ENCODE results near the gene HOXA6. TPM values are rescaled to one million over a fixed set of nuclear protein-coding genes. Genes with fewer than 3 reads are reported as not detected.

Gene HOXA6
- total RNA-seq, 1 donor, result not detected

DNA sequence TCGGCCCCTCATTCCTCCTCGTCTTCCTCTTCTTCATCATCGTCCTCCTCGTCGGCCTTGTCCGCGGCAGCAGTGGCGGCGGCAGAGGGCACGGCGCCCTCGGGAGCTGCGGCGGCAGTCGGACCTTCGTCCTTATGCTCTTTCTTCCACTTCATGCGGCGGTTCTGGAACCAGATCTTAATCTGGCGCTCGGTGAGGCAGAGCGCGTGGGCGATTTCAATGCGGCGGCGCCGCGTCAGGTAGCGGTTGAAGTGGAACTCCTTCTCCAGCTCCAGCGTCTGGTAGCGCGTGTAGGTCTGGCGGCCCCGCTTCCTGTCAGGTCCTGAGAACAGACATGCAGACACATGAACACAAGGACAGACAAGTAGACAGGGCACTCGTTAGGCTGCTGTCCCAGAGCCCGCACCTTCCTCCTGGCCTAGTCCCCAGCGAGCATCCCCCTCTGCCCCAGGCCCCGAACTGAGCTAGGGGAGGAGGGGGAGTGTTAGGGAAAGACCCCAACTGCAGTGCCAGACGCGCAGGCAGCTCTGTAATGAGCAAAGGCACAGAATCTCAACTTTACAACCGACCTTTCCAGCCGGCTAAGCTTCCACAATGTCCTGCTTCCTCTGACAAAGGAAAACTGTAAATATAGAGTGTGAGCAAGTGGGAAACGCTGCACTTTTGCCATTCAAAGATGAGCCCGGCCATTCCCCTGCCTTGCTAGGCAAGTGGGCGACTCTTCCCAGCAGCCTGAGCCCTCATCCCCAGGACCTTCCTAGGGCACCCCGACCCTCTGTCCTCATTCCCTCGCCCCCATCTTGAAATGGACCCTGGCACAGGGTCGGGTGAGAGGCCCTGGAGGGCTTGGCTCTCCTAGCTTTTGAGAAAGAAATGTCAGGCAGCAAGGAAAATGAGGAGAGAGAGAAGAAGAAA, 7.6 kb upstream of the HOXA6 start:
- H3K4me3 ChIP-seq (ENCODE audit: low read length), result no peak overlapping the region
- peaks cover 98% of the 10 kb centered on the region for H3K27me3 ChIP-seq (ENCODE audit: insufficient read depth, low read length)
- peaks cover 59% of the 10 kb centered on the region for H3K4me1 ChIP-seq (ENCODE audit: insufficient read depth, low read length)
- H3K9me3 ChIP-seq (ENCODE audit: low read depth, low read length), result no peaks in the 10 kb centered on the region

GRCh38 chr7:27154369-27154768, 6.8 kb upstream of the HOXA6 start:
- H3K9me3 ChIP-seq (ENCODE audit: low read depth, low read length), result no peaks in the 10 kb centered on the region
- no peak overlapping the region for H3K4me3 ChIP-seq (ENCODE audit: low read length)
- H3K4me1 ChIP-seq (ENCODE audit: insufficient read depth, low read length), result peaks cover 56% of the 10 kb centered on the region
- H3K27me3 ChIP-seq (ENCODE audit: insufficient read depth, low read length), result peaks cover 98% of the 10 kb centered on the region

DNA sequence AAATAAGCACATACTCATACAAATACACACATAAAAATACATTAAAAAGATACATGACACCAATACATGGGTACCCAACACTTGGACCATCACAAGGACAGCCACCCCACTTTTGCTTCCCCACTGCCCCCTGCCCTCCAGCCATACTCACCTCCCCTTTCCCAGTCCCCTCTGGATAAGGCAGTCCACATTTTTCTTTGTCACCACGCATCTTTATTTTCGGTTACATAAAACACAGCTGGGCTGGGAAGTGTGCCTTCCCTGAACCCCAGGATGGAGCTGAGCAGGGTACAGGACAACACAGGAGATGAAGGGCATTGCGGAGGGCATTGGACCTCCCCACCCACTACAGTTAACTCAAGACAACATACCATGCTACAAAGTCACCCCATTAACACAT, 6.0 kb upstream of the HOXA6 start:
- H3K4me1 ChIP-seq (ENCODE audit: insufficient read depth, low read length), result peaks cover 54% of the 10 kb centered on the region
- H3K27me3 ChIP-seq (ENCODE audit: insufficient read depth, low read length), result peaks cover 98% of the 10 kb centered on the region
- no peak overlapping the region for H3K4me3 ChIP-seq (ENCODE audit: low read length)
- H3K9me3 ChIP-seq (ENCODE audit: low read depth, low read length), result no peaks in the 10 kb centered on the region

DNA sequence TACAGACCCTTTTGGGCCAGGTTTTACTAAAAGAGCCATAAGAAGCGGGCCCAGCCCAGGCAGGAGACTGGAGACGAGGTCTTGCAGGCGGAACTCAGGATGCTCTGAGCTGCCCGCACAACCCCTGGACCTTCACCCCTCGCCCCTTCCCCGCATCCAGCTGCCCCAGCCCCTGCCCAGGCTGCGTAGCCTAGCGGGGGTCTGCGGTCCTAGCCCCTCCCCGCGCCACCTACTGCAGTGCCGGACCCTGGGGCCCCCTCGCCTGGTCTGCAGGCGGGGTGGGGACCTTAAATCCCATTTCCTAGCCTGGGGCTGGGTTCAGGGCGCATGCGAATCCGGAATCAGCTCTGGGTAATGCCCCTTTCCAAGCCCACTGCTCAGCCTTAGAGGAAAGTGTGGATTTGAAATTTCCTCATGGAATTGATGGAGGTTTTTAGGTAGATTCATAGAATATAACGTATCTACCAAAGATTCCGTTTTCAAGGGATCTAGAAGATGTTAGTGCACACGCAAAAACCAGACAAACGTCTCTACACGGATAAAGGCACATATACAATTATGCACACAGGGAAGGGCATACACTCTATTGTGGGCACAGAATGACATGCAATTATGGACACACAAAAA, 5.4 kb upstream of the HOXA6 start:
- no peaks in the 10 kb centered on the region for H3K9me3 ChIP-seq (ENCODE audit: low read depth, low read length)
- H3K27me3 ChIP-seq (ENCODE audit: insufficient read depth, low read length), result peaks cover 98% of the 10 kb centered on the region
- H3K4me1 ChIP-seq (ENCODE audit: insufficient read depth, low read length), result peaks cover 58% of the 10 kb centered on the region
- H3K4me3 ChIP-seq (ENCODE audit: low read length), result no peak overlapping the region

DNA sequence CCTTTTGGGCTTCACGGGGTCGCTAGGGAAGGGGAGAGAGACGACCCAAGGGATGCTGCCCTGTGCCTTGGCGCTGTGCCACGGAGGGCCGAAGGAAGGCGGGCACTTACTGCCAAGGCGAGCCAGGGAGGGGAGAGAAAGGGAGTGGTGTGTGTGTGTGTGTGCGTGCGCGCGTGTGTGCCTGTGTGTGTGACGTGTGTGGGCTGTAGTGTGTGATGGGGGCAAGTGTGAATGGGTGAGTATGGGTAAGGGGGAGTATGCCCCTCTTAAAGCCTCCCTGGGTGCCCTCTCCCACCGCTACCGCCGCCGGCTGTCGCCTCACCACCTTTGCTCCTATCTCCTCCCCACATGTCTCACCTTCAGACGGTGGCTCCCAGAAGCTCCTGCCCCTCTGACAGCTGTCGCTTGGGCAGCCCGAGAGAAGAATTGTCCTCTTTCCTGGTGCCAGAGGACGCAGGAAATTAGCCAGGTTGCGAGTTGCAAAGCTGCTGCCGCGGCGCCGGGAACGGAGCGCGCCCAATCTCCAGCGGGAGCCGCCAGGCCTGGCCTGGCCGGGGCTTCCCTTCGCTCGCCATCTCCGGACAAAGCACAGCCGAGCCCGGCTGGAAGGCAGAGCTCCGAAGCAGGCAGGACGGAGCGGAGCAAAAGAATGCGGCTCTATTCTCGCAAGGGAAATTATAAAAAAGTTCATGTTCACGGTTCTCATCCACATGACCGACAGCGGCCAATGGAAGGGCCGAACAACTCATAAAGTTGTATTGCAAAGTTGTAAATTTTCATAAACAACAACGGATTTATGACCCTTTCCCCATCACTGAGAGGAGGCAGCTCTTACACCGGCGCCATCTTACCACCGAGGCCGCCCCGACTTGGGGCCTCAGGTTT, 4.6 kb upstream of the HOXA6 start, which contains the start of gene HOXA3:
Gene HOXA3 (minus strand): TSS at position 653 of the 885 bp plus-strand sequence. CDS start 41,943 bp downstream, outside the sequence.
- peaks cover 97% of the 10 kb centered on the region for H3K27me3 ChIP-seq (ENCODE audit: insufficient read depth, low read length)
- no peak within 1 kb of the TSS for H3K4me3 ChIP-seq (ENCODE audit: low read length)
- no peaks in the 10 kb centered on the region for H3K9me3 ChIP-seq (ENCODE audit: low read depth, low read length)
- H3K4me1 ChIP-seq (ENCODE audit: insufficient read depth, low read length), result peaks cover 65% of the 10 kb centered on the region

DNA sequence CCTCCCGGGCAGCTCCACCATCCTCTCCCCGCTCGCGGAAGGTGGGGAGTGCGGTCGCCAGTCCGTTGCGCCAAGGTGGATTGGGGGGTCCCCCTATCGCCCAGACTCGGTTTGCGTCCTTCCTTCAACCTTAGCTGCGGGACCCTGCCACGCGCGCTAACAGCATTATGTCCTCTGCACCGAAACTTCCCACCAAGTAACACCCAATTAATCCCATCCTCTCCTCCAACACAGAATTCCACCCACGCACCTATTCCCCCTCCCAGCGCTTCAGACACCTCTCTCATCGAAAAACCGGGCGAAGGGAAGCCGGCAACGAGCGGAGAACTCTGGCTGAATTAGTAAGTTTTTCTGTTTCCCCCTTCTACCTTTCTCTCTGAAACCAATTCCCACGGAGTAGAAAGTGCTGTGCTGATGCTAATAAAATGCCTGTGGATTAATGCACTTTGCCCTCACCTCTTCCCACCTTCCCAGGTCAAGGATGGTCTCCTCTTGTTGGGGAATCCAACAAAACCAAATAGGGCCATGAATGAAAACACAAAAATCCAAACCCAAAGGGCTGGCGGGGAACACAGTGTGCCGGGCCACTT, 3.9 kb upstream of the HOXA6 start:
- H3K9me3 ChIP-seq (ENCODE audit: low read depth, low read length), result no peaks in the 10 kb centered on the region
- H3K4me1 ChIP-seq (ENCODE audit: insufficient read depth, low read length), result peaks cover 63% of the 10 kb centered on the region
- H3K27me3 ChIP-seq (ENCODE audit: insufficient read depth, low read length), result peaks cover 99% of the 10 kb centered on the region
- peak overlapping the region; percentile 5 for H3K4me3 ChIP-seq (ENCODE audit: low read length)

DNA sequence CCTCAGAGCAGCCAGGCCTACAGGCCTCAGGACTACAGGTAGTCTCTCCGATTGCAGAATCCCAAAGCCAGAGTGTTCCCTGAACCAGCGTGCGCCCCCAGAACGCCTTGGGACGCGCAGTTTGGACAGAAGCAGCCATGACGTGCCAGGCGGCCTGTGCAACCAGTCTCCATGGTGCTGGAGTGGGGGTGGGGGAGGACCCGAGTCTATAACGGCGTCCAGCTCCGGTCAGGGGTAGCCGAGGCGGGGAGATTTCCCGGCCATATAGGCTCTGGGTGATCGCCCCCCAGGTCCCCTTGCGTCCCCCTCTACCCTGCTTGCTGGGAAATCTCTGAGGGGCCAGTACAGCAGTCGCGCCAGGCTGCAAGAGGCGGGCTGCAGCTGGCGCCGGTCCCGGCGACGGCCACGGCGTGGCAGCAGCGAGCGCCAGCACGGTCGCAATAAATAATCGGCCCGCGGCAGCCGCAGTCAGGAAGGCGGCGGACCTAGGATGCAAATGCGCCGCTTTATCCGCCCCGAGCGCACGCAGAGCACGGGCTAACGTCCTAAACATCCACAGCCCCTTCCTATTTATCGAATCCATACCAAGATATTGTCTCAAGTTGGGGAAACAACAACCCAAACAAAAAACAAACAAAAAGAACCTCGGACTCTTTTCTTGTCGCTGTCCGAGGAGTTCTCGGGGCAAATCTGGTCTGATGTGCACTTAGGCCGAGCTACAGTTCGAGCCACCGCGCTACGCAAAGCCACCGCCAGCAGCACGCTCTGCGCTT, 3.2 kb upstream of the HOXA6 start:
- H3K27me3 ChIP-seq (ENCODE audit: insufficient read depth, low read length), result peaks cover 99% of the 10 kb centered on the region
- peak overlapping the region; percentile 5 for H3K4me3 ChIP-seq (ENCODE audit: low read length)
- H3K4me1 ChIP-seq (ENCODE audit: insufficient read depth, low read length), result peaks cover 56% of the 10 kb centered on the region
- no peaks in the 10 kb centered on the region for H3K9me3 ChIP-seq (ENCODE audit: low read depth, low read length)

GRCh38 chr7:27149842-27150567, 2.4 kb upstream of the HOXA6 start:
- Histone ChIP-seq H3K4me1 (ENCODE audit: insufficient read depth, low read length) (peaks cover 49% of the 10 kb centered on the region), H3K4me3 (ENCODE audit: low read length) (no peak overlapping the region), H3K9me3 (ENCODE audit: low read depth, low read length) (no peaks in the 10 kb centered on the region), H3K27me3 (ENCODE audit: insufficient read depth, low read length) (peaks cover 97% of the 10 kb centered on the region)

DNA sequence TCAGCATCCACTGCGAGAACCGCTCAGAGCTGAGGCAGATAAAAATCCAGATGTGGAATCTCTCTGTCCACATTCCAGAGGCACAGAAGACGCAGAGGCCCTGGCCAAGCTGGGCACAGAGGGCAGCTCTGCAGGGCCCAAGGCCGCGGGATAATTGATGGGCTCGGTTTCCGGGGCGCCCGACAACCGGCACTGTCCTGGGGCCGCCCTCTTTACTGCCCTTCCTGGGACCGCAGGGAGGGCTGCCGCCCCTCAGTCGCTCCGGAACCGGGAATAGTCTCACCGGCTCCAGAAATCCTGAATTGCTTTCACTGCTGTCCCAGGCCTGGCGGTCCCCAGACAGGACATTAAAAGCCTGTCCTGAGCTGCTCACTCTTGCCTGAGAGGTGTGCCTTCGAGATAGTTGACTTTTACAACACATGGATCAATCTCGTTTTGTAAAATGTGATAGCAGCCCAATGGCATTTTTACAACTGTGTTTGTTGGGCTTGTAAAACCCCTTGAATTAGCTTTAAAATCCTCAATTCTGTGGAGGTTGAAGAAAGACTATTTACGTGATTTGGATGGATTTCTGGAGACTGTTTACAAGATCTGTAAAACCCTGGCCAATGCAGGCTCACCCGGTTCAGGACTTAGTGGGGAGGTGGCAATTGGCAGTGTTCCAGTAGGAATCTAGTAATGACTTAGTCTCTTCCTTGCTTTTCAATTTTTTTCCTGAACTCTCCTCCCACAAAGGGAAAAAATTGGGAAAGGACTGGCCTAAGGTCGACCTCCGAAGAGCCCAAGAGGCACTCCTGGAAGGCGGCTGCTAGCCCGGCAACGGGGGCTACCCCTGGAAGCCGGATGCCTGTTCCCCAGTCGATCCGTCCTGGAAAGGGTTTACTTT, 1.4 kb upstream of the HOXA6 start:
- Histone ChIP-seq H3K4me1 (ENCODE audit: insufficient read depth, low read length) (peaks cover 43% of the 10 kb centered on the region), H3K27me3 (ENCODE audit: insufficient read depth, low read length) (peaks cover 91% of the 10 kb centered on the region), H3K4me3 (ENCODE audit: low read length) (no peak overlapping the region), H3K9me3 (ENCODE audit: low read depth, low read length) (no peaks in the 10 kb centered on the region)

DNA sequence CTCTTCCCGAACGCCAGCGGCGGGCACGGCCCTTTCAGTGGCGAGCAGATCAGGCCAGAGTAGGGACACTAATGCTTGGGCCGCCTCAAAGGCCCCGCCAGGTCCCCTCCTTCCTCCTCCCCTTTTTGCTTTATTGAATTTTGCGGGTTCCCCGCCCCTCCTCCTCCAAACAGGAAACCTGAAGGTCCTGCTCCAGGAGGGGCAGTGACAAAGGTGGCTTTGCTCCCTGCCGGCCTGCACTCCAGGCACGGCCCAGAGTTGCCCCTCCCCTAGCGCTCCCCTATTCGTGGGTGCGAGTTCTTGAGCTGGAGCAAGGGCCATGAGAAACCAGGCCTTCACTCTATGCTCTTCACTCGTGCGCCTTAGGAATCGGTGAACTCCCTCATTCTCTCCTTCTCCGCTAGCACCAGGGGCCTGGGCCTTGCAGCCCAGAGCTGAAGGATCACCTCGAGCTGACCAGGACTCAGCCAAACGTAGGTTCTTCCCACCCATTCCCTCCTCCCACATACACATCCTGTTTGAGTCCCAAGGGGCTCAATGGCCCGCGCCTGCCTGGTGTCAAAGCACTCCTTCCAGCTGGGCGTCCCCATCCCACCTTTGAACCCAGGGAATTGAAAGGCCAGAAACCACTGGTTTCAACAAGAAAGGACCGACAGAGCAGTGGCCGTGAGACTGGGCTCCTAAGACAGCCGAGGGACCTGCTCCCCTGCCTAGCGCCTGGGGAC, 619 bp upstream of the HOXA6 start:
- peaks cover 85% of the 10 kb centered on the region for H3K27me3 ChIP-seq (ENCODE audit: insufficient read depth, low read length)
- H3K4me1 ChIP-seq (ENCODE audit: insufficient read depth, low read length), result peaks cover 43% of the 10 kb centered on the region
- no peaks in the 10 kb centered on the region for H3K9me3 ChIP-seq (ENCODE audit: low read depth, low read length)
- no peak overlapping the region for H3K4me3 ChIP-seq (ENCODE audit: low read length)

GRCh38 chr7:27146491-27147198, 929 bp downstream of the HOXA6 start:
- Histone ChIP-seq H3K4me3 (ENCODE audit: low read length) (no peak overlapping the region), H3K27me3 (ENCODE audit: insufficient read depth, low read length) (peaks cover 72% of the 10 kb centered on the region), H3K9me3 (ENCODE audit: low read depth, low read length) (no peaks in the 10 kb centered on the region), H3K4me1 (ENCODE audit: insufficient read depth, low read length) (peaks cover 30% of the 10 kb centered on the region)

DNA sequence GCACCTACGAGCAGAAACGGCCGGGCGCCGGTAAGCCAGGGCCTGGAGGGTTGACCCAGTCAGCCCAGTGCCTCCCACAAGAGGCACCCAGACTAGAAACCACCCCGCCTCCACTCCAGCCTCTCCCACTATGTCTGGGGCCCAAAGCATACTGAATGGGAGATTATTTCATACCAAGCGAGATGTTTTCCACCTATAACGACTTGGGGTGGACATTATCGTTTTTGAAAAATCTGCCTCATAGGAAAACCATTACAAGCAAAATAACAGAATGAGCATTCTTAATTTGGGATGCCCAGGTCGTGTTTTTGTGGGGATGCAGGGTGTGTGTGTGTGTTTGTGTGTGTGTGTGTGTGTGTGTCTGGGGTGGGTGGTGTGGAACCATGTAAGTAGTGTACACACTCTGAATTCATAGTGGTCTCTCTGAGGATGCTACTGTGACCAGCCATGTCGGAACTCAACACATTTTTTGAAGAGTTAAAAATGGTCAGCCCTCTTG, 1.6 kb downstream of the HOXA6 start:
- H3K4me3 ChIP-seq (ENCODE audit: low read length), result no peak overlapping the region
- peaks cover 23% of the 10 kb centered on the region for H3K4me1 ChIP-seq (ENCODE audit: insufficient read depth, low read length)
- H3K9me3 ChIP-seq (ENCODE audit: low read depth, low read length), result no peaks in the 10 kb centered on the region
- H3K27me3 ChIP-seq (ENCODE audit: insufficient read depth, low read length), result peaks cover 65% of the 10 kb centered on the region

Measured in mononuclear cell (primary cell).